Neural cell (in vitro differentiated cells): ENCODE results near the gene GTF2H3.

ENCODE experiments used
- EP300 ChIP-seq: fragments of 450-650 bp; conservative IDR thresholded peaks from 2 replicates; pipeline ENCODE4 v1.6.1; 2014; ENCODE audit warnings: antibody characterized with exemption, mild to moderate bottlenecking, moderate library complexity; ENCODE audit not compliant: poor library complexity, severe bottlenecking
- EZH2 ChIP-seq: fragments of 200-600, 300-800 bp; shearing (Covaris generic), sonication (generic); IDR thresholded peaks from 2 replicates; pipeline ENCODE4 v1.6.1; 2014; ENCODE audit warnings: antibody characterized with exemption, low read length, borderline replicate concordance, mild to moderate bottlenecking; ENCODE audit not compliant: insufficient read depth, poor library complexity, severe bottlenecking
- POLR2AphosphoS5 ChIP-seq: IDR thresholded peaks from 2 replicates; pipeline ENCODE4 v1.6.1; 2012
- RAD21 ChIP-seq: fragments of 450-650 bp; conservative IDR thresholded peaks from 2 replicates; pipeline ENCODE4 v1.6.1; 2014; ENCODE audit warnings: antibody characterized with exemption, mild to moderate bottlenecking, moderate library complexity
- SMC3 ChIP-seq: fragments of 450-650 bp; conservative IDR thresholded peaks from 2 replicates; pipeline ENCODE4 v1.6.1; 2014; ENCODE audit warnings: antibody characterized with exemption, mild to moderate bottlenecking, moderate library complexity; ENCODE audit not compliant: poor library complexity
- TF ChIP-seq, protein P1 (sequence below): IDR thresholded peaks from 2 replicates; pipeline ENCODE4 v1.6.1; 2012; ENCODE audit warnings: borderline replicate concordance
- TF ChIP-seq, protein P2 (sequence below): fragments of 450-650 bp; IDR thresholded peaks from 2 replicates; pipeline ENCODE4 v1.5.1; 2014; ENCODE audit warnings: antibody characterized with exemption, mild to moderate bottlenecking, moderate library complexity; ENCODE audit not compliant: poor library complexity, severe bottlenecking

- TF ChIP-seq, protein P1, sequence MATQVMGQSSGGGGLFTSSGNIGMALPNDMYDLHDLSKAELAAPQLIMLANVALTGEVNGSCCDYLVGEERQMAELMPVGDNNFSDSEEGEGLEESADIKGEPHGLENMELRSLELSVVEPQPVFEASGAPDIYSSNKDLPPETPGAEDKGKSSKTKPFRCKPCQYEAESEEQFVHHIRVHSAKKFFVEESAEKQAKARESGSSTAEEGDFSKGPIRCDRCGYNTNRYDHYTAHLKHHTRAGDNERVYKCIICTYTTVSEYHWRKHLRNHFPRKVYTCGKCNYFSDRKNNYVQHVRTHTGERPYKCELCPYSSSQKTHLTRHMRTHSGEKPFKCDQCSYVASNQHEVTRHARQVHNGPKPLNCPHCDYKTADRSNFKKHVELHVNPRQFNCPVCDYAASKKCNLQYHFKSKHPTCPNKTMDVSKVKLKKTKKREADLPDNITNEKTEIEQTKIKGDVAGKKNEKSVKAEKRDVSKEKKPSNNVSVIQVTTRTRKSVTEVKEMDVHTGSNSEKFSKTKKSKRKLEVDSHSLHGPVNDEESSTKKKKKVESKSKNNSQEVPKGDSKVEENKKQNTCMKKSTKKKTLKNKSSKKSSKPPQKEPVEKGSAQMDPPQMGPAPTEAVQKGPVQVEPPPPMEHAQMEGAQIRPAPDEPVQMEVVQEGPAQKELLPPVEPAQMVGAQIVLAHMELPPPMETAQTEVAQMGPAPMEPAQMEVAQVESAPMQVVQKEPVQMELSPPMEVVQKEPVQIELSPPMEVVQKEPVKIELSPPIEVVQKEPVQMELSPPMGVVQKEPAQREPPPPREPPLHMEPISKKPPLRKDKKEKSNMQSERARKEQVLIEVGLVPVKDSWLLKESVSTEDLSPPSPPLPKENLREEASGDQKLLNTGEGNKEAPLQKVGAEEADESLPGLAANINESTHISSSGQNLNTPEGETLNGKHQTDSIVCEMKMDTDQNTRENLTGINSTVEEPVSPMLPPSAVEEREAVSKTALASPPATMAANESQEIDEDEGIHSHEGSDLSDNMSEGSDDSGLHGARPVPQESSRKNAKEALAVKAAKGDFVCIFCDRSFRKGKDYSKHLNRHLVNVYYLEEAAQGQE = no peak
- TF ChIP-seq POLR2AphosphoS5 (no peak), EP300 (no peak), EZH2 (no peak), RAD21 (no peak), SMC3 (no peak)
- TF ChIP-seq, protein P2, sequence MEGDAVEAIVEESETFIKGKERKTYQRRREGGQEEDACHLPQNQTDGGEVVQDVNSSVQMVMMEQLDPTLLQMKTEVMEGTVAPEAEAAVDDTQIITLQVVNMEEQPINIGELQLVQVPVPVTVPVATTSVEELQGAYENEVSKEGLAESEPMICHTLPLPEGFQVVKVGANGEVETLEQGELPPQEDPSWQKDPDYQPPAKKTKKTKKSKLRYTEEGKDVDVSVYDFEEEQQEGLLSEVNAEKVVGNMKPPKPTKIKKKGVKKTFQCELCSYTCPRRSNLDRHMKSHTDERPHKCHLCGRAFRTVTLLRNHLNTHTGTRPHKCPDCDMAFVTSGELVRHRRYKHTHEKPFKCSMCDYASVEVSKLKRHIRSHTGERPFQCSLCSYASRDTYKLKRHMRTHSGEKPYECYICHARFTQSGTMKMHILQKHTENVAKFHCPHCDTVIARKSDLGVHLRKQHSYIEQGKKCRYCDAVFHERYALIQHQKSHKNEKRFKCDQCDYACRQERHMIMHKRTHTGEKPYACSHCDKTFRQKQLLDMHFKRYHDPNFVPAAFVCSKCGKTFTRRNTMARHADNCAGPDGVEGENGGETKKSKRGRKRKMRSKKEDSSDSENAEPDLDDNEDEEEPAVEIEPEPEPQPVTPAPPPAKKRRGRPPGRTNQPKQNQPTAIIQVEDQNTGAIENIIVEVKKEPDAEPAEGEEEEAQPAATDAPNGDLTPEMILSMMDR = no peak
Observed at GRCh38 chr12:123602651-123603195, 30.9 kb upstream of the GTF2H3 start.
